A549 (cell line): ENCODE results near the gene SPTBN5.

ENCODE experiments used
- CTCF ChIP-seq: fragments of >200 bp; sonication (Bioruptor Twin); formaldehyde crosslinking; IDR thresholded peaks from 3 replicates; pipeline ENCODE4 v1.5.1; 2016
- HDAC2 ChIP-seq: fragments of 200-600 bp; sonication (generic); IDR thresholded peaks from 2 replicates; pipeline ENCODE4 v1.6.1; 2016
- KDM1A ChIP-seq: fragments of 200-600 bp; sonication (generic); IDR thresholded peaks from 2 replicates; pipeline ENCODE4 v1.6.1; 2016; ENCODE audit warnings: low read depth, mild to moderate bottlenecking
- SMC3 ChIP-seq: fragments of >200 bp; sonication (Bioruptor Twin); formaldehyde crosslinking; IDR thresholded peaks from 3 replicates; pipeline ENCODE4 v1.6.1; 2018; ENCODE audit warnings: inconsistent platforms
- USF2 ChIP-seq: fragments of 450-650 bp; IDR thresholded peaks from 2 replicates; pipeline ENCODE4 v1.6.1; 2014; ENCODE audit warnings: antibody characterized with exemption
- TF ChIP-seq, protein P1 (sequence below): fragments of 200-600 bp; sonication (generic); IDR thresholded peaks from 2 replicates; pipeline ENCODE4 v1.6.1; 2016; ENCODE audit warnings: antibody characterized with exemption, mild to moderate bottlenecking, moderate library complexity
- TF ChIP-seq, protein P2 (sequence below): IDR thresholded peaks from 2 replicates; pipeline ENCODE4 v1.6.1; 2012

DNA sequence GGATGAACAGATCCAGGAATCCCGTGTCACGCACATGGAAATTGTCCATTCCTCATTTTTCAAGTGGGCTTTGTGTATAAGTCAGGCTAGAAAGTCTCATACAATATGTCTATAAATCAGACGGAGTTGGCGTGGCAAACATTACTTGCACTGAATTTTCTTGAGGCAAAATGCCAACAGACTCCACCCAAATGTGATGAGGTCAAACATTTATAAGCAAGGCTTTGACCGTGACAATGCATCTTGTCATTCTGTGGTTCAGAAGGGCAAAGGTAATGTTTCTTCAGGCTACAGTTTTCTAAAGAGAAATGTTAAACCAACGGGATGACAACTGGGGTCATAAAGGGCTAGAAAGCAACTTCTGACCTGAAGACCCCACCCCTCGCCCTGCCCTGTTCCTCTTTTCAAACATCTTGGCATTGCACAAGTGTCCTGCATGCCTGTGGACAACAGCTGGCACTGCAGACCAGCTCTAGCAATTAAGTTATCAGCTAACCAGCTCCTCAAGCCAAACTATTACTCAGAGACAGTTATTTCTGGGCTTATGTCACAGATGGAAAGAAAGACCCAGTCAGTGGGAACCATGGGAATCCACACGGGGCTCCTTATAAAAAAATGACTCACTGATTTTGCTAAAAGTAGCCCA is 36.5 kb upstream of the SPTBN5 start:
- TF ChIP-seq CTCF (peak; percentile 36), USF2 (no peak), SMC3 (peak; percentile 33; the same call in 1 of the 3 replicates), KDM1A (no peak), HDAC2 (no peak)
- TF ChIP-seq, protein P1, sequence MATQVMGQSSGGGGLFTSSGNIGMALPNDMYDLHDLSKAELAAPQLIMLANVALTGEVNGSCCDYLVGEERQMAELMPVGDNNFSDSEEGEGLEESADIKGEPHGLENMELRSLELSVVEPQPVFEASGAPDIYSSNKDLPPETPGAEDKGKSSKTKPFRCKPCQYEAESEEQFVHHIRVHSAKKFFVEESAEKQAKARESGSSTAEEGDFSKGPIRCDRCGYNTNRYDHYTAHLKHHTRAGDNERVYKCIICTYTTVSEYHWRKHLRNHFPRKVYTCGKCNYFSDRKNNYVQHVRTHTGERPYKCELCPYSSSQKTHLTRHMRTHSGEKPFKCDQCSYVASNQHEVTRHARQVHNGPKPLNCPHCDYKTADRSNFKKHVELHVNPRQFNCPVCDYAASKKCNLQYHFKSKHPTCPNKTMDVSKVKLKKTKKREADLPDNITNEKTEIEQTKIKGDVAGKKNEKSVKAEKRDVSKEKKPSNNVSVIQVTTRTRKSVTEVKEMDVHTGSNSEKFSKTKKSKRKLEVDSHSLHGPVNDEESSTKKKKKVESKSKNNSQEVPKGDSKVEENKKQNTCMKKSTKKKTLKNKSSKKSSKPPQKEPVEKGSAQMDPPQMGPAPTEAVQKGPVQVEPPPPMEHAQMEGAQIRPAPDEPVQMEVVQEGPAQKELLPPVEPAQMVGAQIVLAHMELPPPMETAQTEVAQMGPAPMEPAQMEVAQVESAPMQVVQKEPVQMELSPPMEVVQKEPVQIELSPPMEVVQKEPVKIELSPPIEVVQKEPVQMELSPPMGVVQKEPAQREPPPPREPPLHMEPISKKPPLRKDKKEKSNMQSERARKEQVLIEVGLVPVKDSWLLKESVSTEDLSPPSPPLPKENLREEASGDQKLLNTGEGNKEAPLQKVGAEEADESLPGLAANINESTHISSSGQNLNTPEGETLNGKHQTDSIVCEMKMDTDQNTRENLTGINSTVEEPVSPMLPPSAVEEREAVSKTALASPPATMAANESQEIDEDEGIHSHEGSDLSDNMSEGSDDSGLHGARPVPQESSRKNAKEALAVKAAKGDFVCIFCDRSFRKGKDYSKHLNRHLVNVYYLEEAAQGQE: no peak
- TF ChIP-seq, protein P2, sequence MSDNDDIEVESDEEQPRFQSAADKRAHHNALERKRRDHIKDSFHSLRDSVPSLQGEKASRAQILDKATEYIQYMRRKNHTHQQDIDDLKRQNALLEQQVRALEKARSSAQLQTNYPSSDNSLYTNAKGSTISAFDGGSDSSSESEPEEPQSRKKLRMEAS: peak; percentile 47
